Omental fat pad (tissue), 4 donors: ENCODE data around the gene LMO7. TPM values are rescaled to one million over a fixed set of nuclear protein-coding genes. Genes with fewer than 3 reads are reported as not detected.
"Not testable (repeated sequence)": the region's sequence is repeated elsewhere in the genome, so short reads cannot be mapped to it uniquely, and the experiment has no call there.

Experiments
- ATAC-seq: fragments of 150-250 bp; one replicate; pipeline ENCODE4 v1.9.1; 2016; ENCODE audit warnings: mild to moderate bottlenecking, moderate library complexity; ENCODE audit not compliant: low FRiP score
- DNase-seq: peaks from one replicate; pipeline ENCODE4 v3.0.0-alpha.2; 2019; ENCODE audit warnings: low spot score
- CTCF ChIP-seq, 3 donors: fragments of 450-650 bp; IDR thresholded peaks; one replicate each; pipeline ENCODE4 v1.5.1; 2016 to 2017; ENCODE audit warnings: antibody characterized with exemption in 3 of 3, mild to moderate bottlenecking in 3 of 3, moderate library complexity in 2 of 3
- total RNA-seq, 4 donors: library from RNA; depleted of rRNA; stranded (reverse); fragments of >200 nt; gene quantifications; one replicate each; pipeline ENCODE4 v1.1.0, GENCODE V29; 2016

Gene LMO7
- total RNA-seq, 4 donors from 2014 or later = 7.7 to 22.0 (median 12.4) TPM

GRCh38 chr13:75679459-75679858 lies 43.3 kb downstream of the LMO7 start:
- ATAC-seq (no peak), DNase-seq (no peak)
- TF ChIP-seq CTCF (IDR thresholded peaks at IDR 0.05) = no peak

- not testable (repeated sequence) for DNase-seq, ATAC-seq
Measured at GRCh38 chr13:75680251-75680650, 44.1 kb downstream of the LMO7 start.

- TF ChIP-seq CTCF (IDR thresholded peaks at IDR 0.05) = no peak
- no peak for ATAC-seq
Measured at GRCh38 chr13:75682326-75682725, 46.2 kb downstream of the LMO7 start.

GRCh38 chr13:75685239-75685697 lies 49.1 kb downstream of the LMO7 start:
- DNase-seq (no peak), ATAC-seq (peak; percentile 55)
- TF ChIP-seq CTCF (IDR thresholded peaks at IDR 0.05) = no peak

More at GRCh38 chr13:75682326-75682725, 46.2 kb downstream of the LMO7 start:
- DNase-seq = no peak

- ATAC-seq (peak; percentile 36), DNase-seq (no peak)
- TF ChIP-seq CTCF (IDR thresholded peaks at IDR 0.05) = no peak
Measured at GRCh38 chr13:75687150-75687763, 51.1 kb downstream of the LMO7 start.

- no peak for TF ChIP-seq CTCF (IDR thresholded peaks at IDR 0.05)
- DNase-seq (no peak), ATAC-seq (no peak)
Measured at GRCh38 chr13:75689686-75690085, 53.6 kb downstream of the LMO7 start.

GRCh38 chr13:75690607-75691006 lies 54.5 kb downstream of the LMO7 start:
- DNase-seq = no peak
- no peak for TF ChIP-seq CTCF (IDR thresholded peaks at IDR 0.05)
- no peak for ATAC-seq
